ENCODE results near the gene IRX2.

The IRX2 gene

DNA sequence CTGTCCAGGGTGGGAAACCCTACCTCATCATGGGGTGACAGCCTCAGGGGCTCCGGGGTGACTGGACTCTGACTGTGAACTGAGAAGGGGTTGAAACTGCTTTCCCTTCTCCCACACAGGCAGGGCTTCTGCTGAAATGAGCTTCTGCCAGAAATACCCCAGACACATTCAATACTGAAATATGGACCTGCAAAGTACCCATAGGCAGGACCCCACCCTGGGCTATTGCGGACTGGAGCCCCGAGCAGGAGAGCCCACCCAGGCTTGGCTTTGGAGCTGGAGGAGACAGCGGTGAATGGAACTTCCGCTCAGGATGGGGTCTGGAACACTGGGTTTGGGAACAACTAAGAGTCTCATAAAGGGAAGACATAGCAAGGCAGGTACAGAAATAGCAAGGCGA lies 37.5 kb downstream of the IRX2 start:
- no peak for DNase-seq
- no peak for ATAC-seq

GRCh38 chr5:2711446-2712425 lies 39.7 kb downstream of the IRX2 start:
- ATAC-seq (no peak), DNase-seq (no peak)

GRCh38 chr5:2710910-2711309 lies 40.6 kb downstream of the IRX2 start:
- ATAC-seq, result no peak
- no peak for DNase-seq

DNA sequence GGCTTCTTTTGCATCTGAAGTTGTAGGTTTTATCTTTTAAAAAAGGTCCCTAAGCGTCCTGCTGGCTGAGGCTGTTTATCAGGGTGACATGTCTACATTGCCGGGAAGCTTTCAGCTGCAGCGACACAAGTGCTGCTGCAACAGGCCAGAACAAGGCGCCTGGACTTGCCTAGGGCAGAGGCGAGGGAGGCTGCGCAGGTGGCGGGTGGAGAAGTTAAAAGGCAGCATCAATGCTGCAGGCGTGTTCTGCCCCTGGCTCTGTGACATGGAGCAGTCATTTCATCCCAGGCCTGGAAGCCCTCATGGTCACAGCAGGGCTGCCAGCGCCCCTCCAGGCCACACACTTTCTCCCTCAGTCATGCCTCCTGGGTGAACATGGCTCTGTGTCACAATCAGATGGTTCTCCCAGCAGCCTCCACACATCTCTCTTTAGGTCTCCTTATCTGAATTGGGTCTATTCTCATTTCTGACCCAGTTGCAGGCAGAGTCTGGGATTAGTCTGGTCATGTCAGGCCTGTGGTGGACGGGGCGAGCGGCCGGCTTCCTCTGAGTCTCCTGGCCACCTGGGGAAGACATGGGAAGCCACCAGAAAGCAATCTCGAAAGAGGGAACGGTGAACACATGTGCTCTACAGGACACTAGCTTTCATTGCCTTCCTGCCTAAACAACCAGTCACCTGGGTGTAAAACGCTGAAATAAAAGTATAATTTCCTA lies 41.3 kb downstream of the IRX2 start:
- ATAC-seq, result no peak
- no peak for DNase-seq

GRCh38 chr5:2708751-2709150 lies 42.7 kb downstream of the IRX2 start:
- no peak for ATAC-seq

DNA sequence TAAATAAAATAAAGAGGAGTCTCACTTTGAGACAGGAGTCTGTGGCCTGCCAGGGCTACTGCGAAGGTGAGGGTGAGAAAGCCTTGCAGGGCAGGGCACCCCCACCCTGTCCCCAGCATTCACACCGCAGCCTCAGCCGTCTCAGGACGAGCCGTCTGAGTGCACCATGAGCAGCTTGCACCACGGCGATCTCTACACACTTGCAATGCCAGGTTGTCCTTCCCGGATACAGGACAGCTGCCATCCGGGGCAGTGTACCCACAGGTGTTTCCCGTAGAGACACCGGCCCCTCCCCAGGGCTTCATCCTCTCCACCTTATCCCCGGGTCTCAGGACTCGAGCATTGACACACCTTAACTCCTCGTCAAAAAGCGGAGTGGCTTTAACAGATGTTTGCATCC lies 43.3 kb downstream of the IRX2 start:
- ATAC-seq (no peak), DNase-seq (no peak)

More at GRCh38 chr5:2708751-2709150, 42.7 kb downstream of the IRX2 start:
- DNase-seq, result no peak

GRCh38 chr5:2705861-2706260 lies 45.6 kb downstream of the IRX2 start:
- DNase-seq (no peak), ATAC-seq (no peak)

DNA sequence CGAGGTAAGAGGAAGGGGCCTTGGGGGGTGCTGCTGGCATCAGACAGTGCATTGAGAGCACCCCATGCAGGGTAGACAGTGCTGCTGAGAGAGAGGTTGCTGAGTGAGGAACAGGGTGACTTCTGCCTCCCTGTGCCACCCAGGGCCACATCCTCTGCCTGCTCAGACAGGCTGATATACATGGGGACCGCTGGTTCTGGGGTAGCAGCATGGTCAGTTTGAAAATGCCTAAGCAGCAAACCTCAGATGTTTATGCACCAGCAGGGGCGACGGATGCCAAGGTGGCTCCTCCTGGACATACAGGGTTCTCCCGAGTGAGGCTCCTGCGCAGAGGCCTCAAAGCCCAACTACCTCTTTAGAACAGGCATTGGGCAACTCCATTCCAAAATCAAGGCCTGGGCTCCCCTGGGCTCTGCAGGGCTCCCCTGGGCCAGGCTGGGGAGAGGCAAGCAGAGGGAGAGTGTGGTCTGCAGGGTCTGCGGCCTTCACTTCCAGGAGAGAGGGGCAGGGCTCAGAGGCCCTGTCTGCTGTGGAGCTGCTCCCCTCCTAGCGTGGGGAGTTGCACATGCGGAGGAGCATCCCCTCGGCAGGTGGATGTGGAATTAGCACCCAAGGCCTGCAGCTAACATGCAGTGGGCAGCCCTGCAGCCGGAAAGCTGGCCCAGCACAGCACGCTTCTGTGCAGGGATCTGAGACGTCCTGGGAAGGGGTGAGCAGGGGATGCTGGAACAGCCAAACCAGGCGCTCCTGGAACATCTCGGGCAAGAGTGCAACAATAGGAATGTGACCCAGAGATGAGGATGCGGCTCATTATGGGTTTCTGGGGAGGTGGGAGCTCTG lies 46.5 kb downstream of the IRX2 start:
- DNase-seq (no peak), ATAC-seq (no peak)

GRCh38 chr5:2704111-2704510 lies 47.4 kb downstream of the IRX2 start:
- no peak for ATAC-seq

GRCh38 chr5:2703615-2704014 lies 47.9 kb downstream of the IRX2 start:
- ATAC-seq, result no peak
- DNase-seq, result no peak

More at GRCh38 chr5:2704111-2704510, 47.4 kb downstream of the IRX2 start:
- no peak for DNase-seq

DNA sequence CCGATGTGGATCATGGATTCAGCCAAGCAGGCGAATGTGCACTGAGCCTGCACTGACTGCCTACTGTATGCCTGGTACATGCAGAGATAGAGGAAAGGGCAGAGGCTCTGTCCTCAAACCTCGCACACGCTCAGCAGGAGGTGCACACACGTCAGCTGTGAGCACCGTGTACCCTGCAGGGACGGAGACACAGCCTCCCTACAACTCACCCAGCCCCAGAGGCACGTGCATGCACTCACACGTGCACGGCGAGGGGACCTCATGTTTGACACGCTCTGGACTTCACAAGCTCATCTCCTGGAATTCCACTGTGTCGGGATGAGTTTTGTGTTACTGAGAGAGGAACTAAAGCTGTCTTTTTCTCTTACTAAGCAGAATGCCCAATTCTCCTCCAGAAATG lies 48.4 kb downstream of the IRX2 start:
- DNase-seq (no peak), ATAC-seq (no peak)

- no peak for ATAC-seq
Observed at GRCh38 chr5:2702096-2702879, 49.2 kb downstream of the IRX2 start.

DNA sequence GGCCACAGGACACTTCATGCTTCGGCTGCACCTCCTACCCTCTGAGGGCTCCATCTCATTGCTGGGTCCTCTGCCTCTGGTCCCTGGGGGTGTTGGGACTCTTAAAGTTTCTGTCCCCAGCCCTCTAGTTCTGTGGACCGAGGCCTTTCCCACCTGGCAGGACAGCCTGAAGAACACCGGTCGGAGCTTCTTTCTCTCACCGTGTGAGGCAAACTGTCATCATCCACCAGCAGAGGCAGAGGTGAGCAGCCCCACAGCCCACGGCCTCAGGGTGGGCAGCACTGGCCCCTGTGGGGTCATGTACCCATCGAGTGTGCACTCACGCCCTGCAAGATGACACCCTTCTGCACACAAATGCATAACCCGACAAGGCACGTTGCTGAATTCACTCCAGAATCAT lies 49.9 kb downstream of the IRX2 start:
- DNase-seq (no peak), ATAC-seq (no peak)

More at GRCh38 chr5:2702096-2702879, 49.2 kb downstream of the IRX2 start:
- no peak for DNase-seq

DNA sequence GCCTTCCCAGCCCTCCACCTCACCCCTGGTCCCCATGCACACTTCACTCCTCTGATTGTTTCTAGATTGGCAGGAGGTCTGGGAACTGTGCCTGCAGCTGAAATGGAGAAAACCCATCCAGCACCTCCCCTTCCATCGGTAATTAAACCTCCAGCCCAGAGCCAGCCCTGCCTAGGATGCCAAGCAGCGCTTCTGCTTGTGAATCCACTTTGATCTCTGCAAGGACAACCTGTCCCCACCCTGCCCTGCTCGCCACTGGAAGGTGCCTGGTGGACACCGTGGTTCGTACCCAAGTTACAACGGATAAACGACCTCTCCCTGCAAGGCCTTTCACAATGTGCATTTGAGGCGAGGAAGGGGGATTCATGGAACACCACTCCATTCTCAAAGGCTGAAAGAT lies 50.6 kb downstream of the IRX2 start:
- DNase-seq, result no peak

GRCh38 chr5:2699686-2700085 lies 51.8 kb downstream of the IRX2 start:
- ATAC-seq (no peak), DNase-seq (no peak)

More for the DNA sequence above, 50.6 kb downstream of the IRX2 start:
- no peak for ATAC-seq

GRCh38 chr5:2699231-2699630 lies 52.2 kb downstream of the IRX2 start:
- no peak for DNase-seq
- ATAC-seq, result no peak

GRCh38 chr5:2698581-2698980 lies 52.9 kb downstream of the IRX2 start:
- ATAC-seq, result no peak
- DNase-seq, result no peak

GRCh38 chr5:2697446-2698200 lies 53.9 kb downstream of the IRX2 start:
- ATAC-seq, result no peak
- no peak for DNase-seq

DNA sequence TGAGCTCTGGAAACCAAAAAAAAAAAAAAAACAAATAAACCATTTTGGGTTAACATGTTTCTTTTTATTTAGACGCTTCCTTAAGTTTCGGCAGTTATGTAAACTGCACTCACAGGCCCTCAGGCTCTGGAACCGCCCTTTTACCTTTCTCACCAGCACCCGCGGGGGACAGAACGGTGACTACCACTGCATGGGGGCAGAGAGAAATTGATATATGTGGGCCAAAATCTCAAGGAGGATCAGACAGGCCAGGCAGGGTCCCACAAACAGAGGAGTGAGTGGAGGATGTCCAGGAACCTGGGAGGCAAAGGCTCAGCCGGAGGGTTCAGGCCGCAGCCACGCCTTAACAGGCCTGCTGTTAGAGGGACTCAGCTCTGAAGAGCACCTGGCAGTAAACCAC lies 54.4 kb downstream of the IRX2 start:
- ATAC-seq (no peak), DNase-seq (no peak)

Measured in stimulated activated naive CD8-positive, alpha-beta T cell treated with anti-CD3 and anti-CD28 coated beads, Interleukin-15, Interleukin-2, amounts not matched to agents 100 U/mL and 50 U/mL, for 24 hours (primary cell).